Memory B cell (primary cell): ENCODE results near the gene HNF4A.

ENCODE experiments used
- ATAC-seq: fragments of 150-1000 bp; cut with Tn5 transposase; 2 replicates; pipeline ENCODE4 v1.10.0; 2021; ENCODE audit warnings: low read depth, mild to moderate bottlenecking, moderate library complexity
- DNase-seq, 2 donors: peaks; one replicate each; pipeline ENCODE4 v3.0.0; 2022; ENCODE audit warnings: low spot score in 2 of 2
- H3K27ac Mint-ChIP-seq: one replicate; pipeline ENCODE4 v1.8.0; 2022; ENCODE audit warnings: mild to moderate bottlenecking, moderate library complexity, mixed read lengths
- H3K27me3 Mint-ChIP-seq: one replicate; pipeline ENCODE4 v1.8.0; 2022; ENCODE audit warnings: mixed read lengths
- H3K36me3 Mint-ChIP-seq: one replicate; pipeline ENCODE4 v1.8.0; 2022; ENCODE audit warnings: mild to moderate bottlenecking, mixed read lengths
- H3K4me1 Mint-ChIP-seq: one replicate; pipeline ENCODE4 v1.8.0; 2022; ENCODE audit warnings: mixed read lengths
- H3K4me3 Mint-ChIP-seq: one replicate; pipeline ENCODE4 v1.8.0; 2022; ENCODE audit warnings: mild to moderate bottlenecking, moderate library complexity, mixed read lengths
- H3K9me3 Mint-ChIP-seq: one replicate; pipeline ENCODE4 v1.8.0; 2022; ENCODE audit warnings: mixed read lengths

The HNF4A gene

GRCh38 chr20:44402391-44403193 lies 47.1 kb downstream of the HNF4A start:
- no peak for DNase-seq
- Mint-ChIP-seq H3K36me3 (no peaks in the 10 kb centered on the region), H3K9me3 (no peaks in the 10 kb centered on the region), H3K27ac (no peak overlapping the region), H3K4me1 (peaks cover 3% of the 10 kb centered on the region), H3K27me3 (peaks cover 17% of the 10 kb centered on the region), H3K4me3 (no peak overlapping the region)
- no peak for ATAC-seq

GRCh38 chr20:44403194-44404112 lies 48.0 kb downstream of the HNF4A start:
- H3K36me3 Mint-ChIP-seq, result no peaks in the 10 kb centered on the region
- H3K4me3 Mint-ChIP-seq, result no peak overlapping the region
- H3K27ac Mint-ChIP-seq, result no peak overlapping the region
- H3K9me3 Mint-ChIP-seq, result no peaks in the 10 kb centered on the region
- peaks cover 16% of the 10 kb centered on the region for H3K27me3 Mint-ChIP-seq
- no peak for DNase-seq
- no peak for ATAC-seq
- H3K4me1 Mint-ChIP-seq, result peaks cover 3% of the 10 kb centered on the region

DNA sequence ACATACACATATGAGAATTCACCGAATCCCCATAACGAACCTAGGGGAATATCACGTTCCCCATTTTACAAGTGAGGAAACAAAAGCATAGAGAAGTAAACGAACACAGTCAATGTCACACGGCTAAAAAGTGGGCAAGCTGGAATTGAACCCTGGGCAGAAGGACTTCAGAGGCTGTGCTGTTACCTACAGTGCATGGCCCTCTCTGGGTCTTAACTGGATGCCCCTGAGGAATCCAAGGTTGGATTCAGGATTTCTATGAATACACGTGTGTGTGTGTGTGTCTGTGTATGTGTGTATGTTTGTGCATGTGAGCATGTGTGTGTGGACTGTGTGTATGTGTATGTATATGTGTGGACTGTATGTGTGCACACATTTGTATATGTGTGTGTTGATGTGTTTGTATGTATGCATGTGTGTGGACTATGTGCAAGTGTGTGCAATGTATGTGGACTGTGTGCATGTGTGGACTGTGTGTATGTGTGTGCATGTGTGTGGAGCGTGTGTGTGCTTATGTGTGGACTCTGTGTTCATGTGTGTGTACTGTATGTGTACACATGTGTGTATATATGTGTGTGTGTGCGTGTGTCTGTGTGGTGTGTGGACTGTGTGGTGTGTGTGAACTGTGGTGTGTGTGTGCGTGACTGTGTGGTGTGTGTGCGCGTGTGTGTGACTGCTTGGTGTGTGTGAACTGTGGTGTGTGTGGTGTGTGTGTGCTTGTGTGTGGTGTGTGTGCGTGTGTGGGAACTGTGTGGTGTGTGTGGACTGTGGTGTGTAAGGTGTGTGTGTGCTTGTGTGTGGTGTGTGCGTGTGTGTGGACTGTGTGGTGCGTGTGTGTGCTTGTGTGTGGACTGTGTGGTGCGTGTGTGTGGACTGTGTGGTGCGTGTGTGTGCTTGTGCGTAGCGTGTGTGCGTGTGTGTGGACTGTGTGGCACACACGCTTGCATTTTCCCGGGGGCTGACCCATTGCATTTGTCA lies 49.0 kb downstream of the HNF4A start:
- H3K4me3 Mint-ChIP-seq, result no peak overlapping the region
- H3K27me3 Mint-ChIP-seq, result peaks cover 10% of the 10 kb centered on the region
- no peaks in the 10 kb centered on the region for H3K9me3 Mint-ChIP-seq
- H3K4me1 Mint-ChIP-seq, result peaks cover 3% of the 10 kb centered on the region
- no peak for DNase-seq
- no peaks in the 10 kb centered on the region for H3K36me3 Mint-ChIP-seq
- ATAC-seq, result no peak
- no peak overlapping the region for H3K27ac Mint-ChIP-seq

GRCh38 chr20:44405257-44405656 lies 49.8 kb downstream of the HNF4A start:
- Mint-ChIP-seq H3K27me3 (peaks cover 4% of the 10 kb centered on the region), H3K27ac (no peak overlapping the region), H3K4me3 (no peak overlapping the region), H3K4me1 (peaks cover 3% of the 10 kb centered on the region), H3K36me3 (no peaks in the 10 kb centered on the region), H3K9me3 (no peaks in the 10 kb centered on the region)
- ATAC-seq (no peak), DNase-seq (no peak)

DNA sequence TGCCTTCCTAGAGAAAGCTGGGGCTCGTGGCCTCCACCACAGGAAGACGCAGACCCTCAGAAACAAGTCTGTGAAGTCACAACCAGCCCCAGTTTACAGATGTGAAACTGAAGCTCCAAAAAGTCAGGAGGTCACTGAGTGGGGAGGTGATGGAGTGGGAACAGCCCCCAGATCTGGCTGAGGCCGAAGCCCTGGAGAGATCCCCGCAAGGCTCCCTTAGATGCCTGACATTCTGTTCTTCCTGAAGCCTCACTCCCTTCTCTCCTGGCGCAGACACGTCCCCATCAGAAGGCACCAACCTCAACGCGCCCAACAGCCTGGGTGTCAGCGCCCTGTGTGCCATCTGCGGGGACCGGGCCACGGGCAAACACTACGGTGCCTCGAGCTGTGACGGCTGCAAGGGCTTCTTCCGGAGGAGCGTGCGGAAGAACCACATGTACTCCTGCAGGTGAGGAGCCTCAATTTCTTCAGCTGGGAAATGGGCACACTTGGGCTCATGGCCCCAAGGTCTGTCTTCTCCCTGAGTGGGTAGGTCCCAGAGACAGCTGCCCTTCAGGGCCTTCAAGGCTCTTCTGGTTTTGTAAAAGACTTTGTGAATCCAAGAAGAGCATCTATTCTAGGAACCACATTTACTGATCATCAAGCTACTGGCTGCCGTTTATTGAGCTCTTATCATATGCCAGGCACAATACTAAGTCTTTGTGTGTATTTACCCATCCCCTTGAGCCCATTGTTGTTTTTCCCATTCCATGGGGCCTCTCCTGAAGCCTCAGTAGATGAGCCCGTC lies 50.5 kb downstream of the HNF4A start:
- Mint-ChIP-seq H3K4me3 (no peak overlapping the region), H3K36me3 (no peaks in the 10 kb centered on the region), H3K27me3 (peaks cover 5% of the 10 kb centered on the region), H3K9me3 (no peaks in the 10 kb centered on the region), H3K27ac (no peak overlapping the region), H3K4me1 (peaks cover 3% of the 10 kb centered on the region)
- no peak for ATAC-seq
- no peak for DNase-seq

DNA sequence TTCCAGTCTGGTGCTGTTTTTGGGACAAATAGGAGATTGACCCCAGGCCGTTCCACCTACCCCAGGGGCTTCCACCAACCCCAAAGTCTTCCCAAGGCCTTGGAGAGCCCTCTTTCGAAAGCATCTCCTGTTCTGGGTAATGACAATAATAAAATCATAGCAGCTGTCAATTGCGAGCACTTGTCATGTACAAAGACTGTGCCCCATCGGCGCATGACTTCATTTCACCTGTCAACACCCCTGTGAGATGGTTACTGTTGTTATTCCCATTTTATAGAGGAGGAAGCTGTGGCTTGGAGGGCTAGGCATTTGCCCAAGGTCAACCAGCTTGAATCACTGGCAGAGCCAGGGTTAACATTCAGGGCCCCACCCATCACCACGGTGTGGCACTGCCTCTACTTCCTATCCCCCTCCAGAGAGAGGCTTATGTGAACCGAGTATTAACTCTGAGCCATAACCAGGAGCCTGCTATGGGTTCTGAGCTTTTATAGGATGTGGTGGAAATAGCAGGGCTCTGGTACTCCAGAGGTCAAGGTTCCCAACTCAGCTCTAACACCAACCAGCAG lies 51.2 kb downstream of the HNF4A start:
- DNase-seq (no peak), ATAC-seq (no peak)
- Mint-ChIP-seq H3K27ac (no peak overlapping the region), H3K36me3 (no peaks in the 10 kb centered on the region), H3K9me3 (no peaks in the 10 kb centered on the region), H3K4me1 (peaks cover 3% of the 10 kb centered on the region), H3K4me3 (no peak overlapping the region), H3K27me3 (peaks cover 5% of the 10 kb centered on the region)

- Mint-ChIP-seq H3K36me3 (no peaks in the 10 kb centered on the region), H3K27ac (no peak overlapping the region), H3K27me3 (peaks cover 5% of the 10 kb centered on the region), H3K4me3 (no peak overlapping the region), H3K4me1 (peaks cover 3% of the 10 kb centered on the region), H3K9me3 (no peaks in the 10 kb centered on the region)
- DNase-seq (no peak), ATAC-seq (no peak)
These were observed 52.1 kb downstream of the HNF4A start for GRCh38 chr20:44407402-44408184.

GRCh38 chr20:44409132-44409600 lies 53.7 kb downstream of the HNF4A start:
- H3K36me3 Mint-ChIP-seq, result no peaks in the 10 kb centered on the region
- no peaks in the 10 kb centered on the region for H3K9me3 Mint-ChIP-seq
- no peak overlapping the region for H3K27ac Mint-ChIP-seq
- H3K4me3 Mint-ChIP-seq, result no peak overlapping the region
- peaks cover 6% of the 10 kb centered on the region for H3K27me3 Mint-ChIP-seq
- no peak for DNase-seq
- no peak for ATAC-seq
- H3K4me1 Mint-ChIP-seq, result peaks cover 3% of the 10 kb centered on the region

DNA sequence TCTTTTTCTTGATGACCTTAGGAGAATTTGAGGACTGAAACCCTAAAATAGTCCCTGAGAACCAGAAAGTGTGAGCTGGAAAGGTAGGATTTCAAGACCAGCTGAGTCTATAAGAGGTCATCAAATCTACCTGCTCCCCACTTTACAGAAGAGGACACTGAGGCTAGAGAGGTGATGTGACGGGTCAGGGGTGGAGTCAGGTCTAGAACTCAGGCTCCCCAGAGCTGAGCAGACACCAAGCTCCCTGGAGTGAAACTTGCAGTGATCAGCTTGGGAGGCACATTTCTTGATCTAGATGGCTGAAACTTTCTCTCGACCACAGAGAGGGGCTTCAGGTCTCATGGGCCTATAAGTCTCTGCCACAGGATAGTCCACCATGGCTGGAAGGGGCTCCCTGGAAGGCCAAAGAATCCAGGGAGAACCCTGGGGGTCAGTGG lies 55.1 kb downstream of the HNF4A start:
- Mint-ChIP-seq H3K36me3 (no peaks in the 10 kb centered on the region), H3K9me3 (no peaks in the 10 kb centered on the region), H3K27ac (no peak overlapping the region), H3K4me1 (no peaks in the 10 kb centered on the region), H3K4me3 (no peak overlapping the region), H3K27me3 (peaks cover 6% of the 10 kb centered on the region)
- ATAC-seq, result no peak
- no peak for DNase-seq

- Mint-ChIP-seq H3K36me3 (no peaks in the 10 kb centered on the region), H3K27me3 (peaks cover 6% of the 10 kb centered on the region), H3K9me3 (no peaks in the 10 kb centered on the region), H3K27ac (no peak overlapping the region), H3K4me3 (no peak overlapping the region), H3K4me1 (no peaks in the 10 kb centered on the region)
- ATAC-seq (no peak), DNase-seq (no peak)
These were observed 55.7 kb downstream of the HNF4A start for GRCh38 chr20:44411020-44411756.

DNA sequence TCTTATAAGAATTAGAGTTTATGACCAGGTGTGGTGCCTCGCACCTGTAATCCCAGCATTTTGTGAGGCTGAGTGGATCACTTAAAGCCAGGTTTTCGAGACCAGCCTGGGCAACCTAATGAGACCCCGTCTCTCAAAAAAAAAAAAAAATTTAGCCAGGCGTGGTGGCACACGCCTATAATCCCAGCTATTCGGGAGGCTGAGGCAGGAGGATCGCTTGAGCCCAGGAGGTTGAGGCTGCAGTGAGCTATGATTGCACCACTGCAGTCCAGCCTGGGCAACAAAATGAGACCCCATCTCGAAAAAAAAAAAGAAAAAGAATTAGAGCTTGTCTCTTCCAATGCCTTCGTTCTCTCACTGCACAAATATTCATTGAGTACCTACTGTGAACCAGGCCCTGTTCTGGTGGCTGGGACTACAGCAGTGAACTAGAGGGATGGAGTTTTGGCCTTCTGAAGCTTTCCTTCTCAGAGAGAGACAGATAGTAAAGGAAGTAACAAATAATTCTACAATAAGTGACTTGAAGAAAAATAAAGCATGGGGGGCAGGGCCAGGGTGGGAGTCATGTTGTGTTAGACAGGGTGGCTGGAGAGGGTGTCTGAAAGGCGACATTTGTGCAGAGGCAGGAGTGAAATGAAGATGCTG lies 56.4 kb downstream of the HNF4A start:
- ATAC-seq (no peak), DNase-seq (no peak)
- Mint-ChIP-seq H3K36me3 (no peaks in the 10 kb centered on the region), H3K4me3 (no peak overlapping the region), H3K27ac (no peak overlapping the region), H3K27me3 (peaks cover 8% of the 10 kb centered on the region), H3K9me3 (no peaks in the 10 kb centered on the region), H3K4me1 (no peaks in the 10 kb centered on the region)
